Measurements from ENCODE around the gene INPP4A. TPM values are rescaled to one million over a fixed set of nuclear protein-coding genes. Genes with fewer than 3 reads are reported as not detected.

Gene INPP4A
- polyA plus RNA-seq, 1 of the 3 experiments (the other 2 are of a cell fraction): 15.0 TPM

- no peaks in the 10 kb centered on the region for H3F3A ChIP-seq (replicated peaks; ENCODE audit: insufficient read depth)
- H2AFZ ChIP-seq (ENCODE audit: low read depth): no peak overlapping the region
- peaks cover 0 to 5% of the 10 kb centered on the region in 2 experiments for H3K36me3 ChIP-seq (replicated peaks in 1 of 2; ENCODE audit: control insufficient read depth in 1 of 2, insufficient read depth in 2 of 2, low read length in 1 of 2)
- H3K9me2 ChIP-seq: no peaks in the 10 kb centered on the region
- no peaks in the 10 kb centered on the region for H3K27me3 ChIP-seq (ENCODE audit: insufficient read depth)
- no peak overlapping the region for H3K4me3 ChIP-seq (ENCODE audit: low read depth in 2 of 2, low read length in 1 of 2)
- ChIA-PET POLR2A (no interaction called here), CTCF (no interaction called here)
- no peak overlapping the region for H3K4me2 ChIP-seq
- no peaks in the 10 kb centered on the region for H4K20me1 ChIP-seq (ENCODE audit: insufficient read depth)
- no peak for DNase-seq
- no peaks in the 10 kb centered on the region for H3K9me3 ChIP-seq
- peaks cover 44% of the 10 kb centered on the region for H3K79me2 ChIP-seq (ENCODE audit: insufficient read depth)
- WGBS (ENCODE audit: low lambda C conversion rate): 91% methylated on average over 12 of the region's 14 CpGs
- no peak overlapping the region for H3K9ac ChIP-seq
- TF ChIP-seq CHD2 (IDR thresholded peaks at IDR 0.05; ENCODE audit: low read length, partially characterized antibody): no peak
- TF ChIP-seq EP300 (IDR thresholded peaks at IDR 0.05; ENCODE audit: borderline replicate concordance in 1 of 2, low read depth in 1 of 2, low read length in 1 of 2): no peak
- TF ChIP-seq TEAD4 (IDR thresholded peaks at IDR 0.05; ENCODE audit: borderline replicate concordance, insufficient read depth): no peak
- TF ChIP-seq JUND (IDR thresholded peaks at IDR 0.05): no peak
- no peak for TF ChIP-seq YY1 (IDR thresholded peaks at IDR 0.05; ENCODE audit: low read depth)
- peaks cover 19 to 45% of the 10 kb centered on the region in 2 experiments; a peak in 3 of 4 replicates for H3K4me1 ChIP-seq (ENCODE audit: control insufficient read depth in 1 of 2, insufficient read depth in 2 of 2, low read depth in 1 of 2, low read length in 1 of 2)
- no peak overlapping the region; a peak in 1 of 4 replicates for H3K27ac ChIP-seq (ENCODE audit: low read depth in 2 of 2, low read length in 1 of 2)
Measured at GRCh38 chr2:98460573-98461497, 16.2 kb downstream of the INPP4A start.

- Histone ChIP-seq H3K79me2 (ENCODE audit: insufficient read depth) (peaks cover 47% of the 10 kb centered on the region), H3K4me1 (ENCODE audit: control insufficient read depth in 1 of 2, insufficient read depth in 2 of 2, low read depth in 1 of 2, low read length in 1 of 2) (peaks cover 26 to 51% of the 10 kb centered on the region in 2 experiments; a peak in 3 of 4 replicates), H3K36me3 (replicated peaks in 1 of 2; ENCODE audit: control insufficient read depth in 1 of 2, insufficient read depth in 2 of 2, low read length in 1 of 2) (peaks cover 0 to under 1% of the 10 kb centered on the region in 2 experiments), H3K9me3 (no peaks in the 10 kb centered on the region), H3K27me3 (ENCODE audit: insufficient read depth) (no peaks in the 10 kb centered on the region), H3K27ac (ENCODE audit: low read depth in 2 of 2, low read length in 1 of 2) (peak overlapping the region in 1 of 2 experiments; percentile 16; a peak in 1 of 4 replicates), H4K20me1 (ENCODE audit: insufficient read depth) (peaks cover 3% of the 10 kb centered on the region; the same call in 1 of the 2 replicates), H3K9ac (no peak overlapping the region), H3K4me2 (no peak overlapping the region), H3K4me3 (ENCODE audit: low read depth in 2 of 2, low read length in 1 of 2) (no peak overlapping the region), H3F3A (replicated peaks; ENCODE audit: insufficient read depth) (no peaks in the 10 kb centered on the region), H2AFZ (ENCODE audit: low read depth) (no peak overlapping the region), H3K9me2 (no peaks in the 10 kb centered on the region)
- no peak for TF ChIP-seq PBX3 (IDR thresholded peaks at IDR 0.05)
- TF ChIP-seq SIN3A (IDR thresholded peaks at IDR 0.05; ENCODE audit: borderline replicate concordance, low read depth, low read length): no peak
- TF ChIP-seq CHD2 (IDR thresholded peaks at IDR 0.05; ENCODE audit: low read length, partially characterized antibody): no peak
- TF ChIP-seq MXI1 (IDR thresholded peaks at IDR 0.05; ENCODE audit: low read depth, low read length): no peak
- no peak for DNase-seq
- CTCF ChIA-PET: interaction anchor here (0.8 kb wide), 1 partner anchor 9 kb away, joined by 3 read pairs; no protein-coding TSS in a partner anchor
- POLR2A ChIA-PET: interaction anchor here (1.0 kb wide), 1 partner anchor 11 kb away, joined by 4 read pairs; no protein-coding TSS in a partner anchor
- WGBS (ENCODE audit: low lambda C conversion rate): 88% methylated on average over 6 of the region's 6 CpGs
Measured at GRCh38 chr2:98461498-98462049, 16.9 kb downstream of the INPP4A start.

All from SK-N-SH (cell line).